ENCODE measurements around the gene RNF144B. TPM values are rescaled to one million over a fixed set of nuclear protein-coding genes. Genes with fewer than 3 reads are reported as not detected.

RNF144B gene
- 0.16 to 0.81 TPM (median 0.41 TPM) in 5 replicates for total RNA-seq (2022; extraction: Qiagen RNA extraction)

DNA sequence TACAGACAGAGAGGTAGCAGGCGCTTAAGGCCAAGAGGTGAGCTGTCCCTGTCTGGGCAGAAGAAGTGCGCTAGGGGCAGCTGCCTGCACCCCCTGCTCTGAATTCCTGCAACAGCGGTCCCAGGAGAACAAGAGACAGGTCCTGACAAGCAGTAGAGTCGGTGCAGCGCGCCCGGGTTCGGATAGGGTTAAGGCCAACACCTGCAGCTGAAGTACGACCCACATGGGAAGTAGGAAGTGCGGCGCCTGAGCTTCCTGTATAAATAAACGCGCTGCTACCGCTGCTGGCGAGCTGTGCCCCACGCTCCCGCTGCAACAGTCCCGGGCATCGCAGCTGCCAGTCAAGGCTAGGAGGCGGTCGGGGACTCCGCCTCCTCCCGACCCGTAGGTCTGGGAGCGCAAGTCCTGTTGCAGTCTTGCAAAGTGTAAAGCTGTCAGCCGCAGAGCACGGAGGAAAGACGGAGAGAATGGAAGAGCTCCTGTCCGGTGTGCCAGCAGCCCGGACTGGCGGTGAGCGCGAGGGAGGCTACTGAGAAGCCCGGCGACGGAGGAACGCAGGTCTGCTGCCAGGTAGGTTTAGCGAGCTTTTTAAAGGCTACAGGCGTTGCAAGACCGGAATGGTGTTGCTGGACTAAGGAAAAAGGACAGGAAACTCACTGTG is at the start of gene RNF144B:
RNF144B (plus strand) TSS at position 290 of the 661 bp plus-strand sequence. CDS start 12,185 bp downstream, outside the sequence.

Other genes with a start within 250 kb of the RNF144B start
- 5.5 to 6.0 TPM (median 5.8 TPM) in 5 replicates for gene TPMT, start 232.3 kb upstream of the RNF144B start, total RNA-seq (2022; extraction: Qiagen RNA extraction)
- gene KDM1B, start 231.9 kb upstream of the RNF144B start, total RNA-seq (2022; extraction: Qiagen RNA extraction), result 6.5 to 7.5 TPM (median 7.3 TPM) in 5 replicates
- 68.5 to 92.5 TPM (median 83.4 TPM) in 5 replicates for gene DEK, start 122.8 kb upstream of the RNF144B start, total RNA-seq (2022; extraction: Qiagen RNA extraction)

All from A549 treated with Mapracorat at 1 μM for 4 hours (cell line).